GM10266 (cell line): ENCODE results near the gene CTR9.

ENCODE experiments used
- DNase-seq: peaks from one replicate; pipeline ENCODE4 v3.0.0; 2012; ENCODE audit errors: extremely low spot score
- TF ChIP-seq, protein P1 (sequence below): IDR thresholded peaks from 2 replicates; pipeline ENCODE4 v1.5.1; 2012; ENCODE audit warnings: mild to moderate bottlenecking, low read depth; ENCODE audit not compliant: control insufficient read depth, insufficient read depth; ENCODE audit errors: missing control alignments

Gene CTR9

GRCh38 chr11:10716543-10717259 lies 34.3 kb upstream of the CTR9 start:
- DNase-seq: no peak
- TF ChIP-seq, protein P1, sequence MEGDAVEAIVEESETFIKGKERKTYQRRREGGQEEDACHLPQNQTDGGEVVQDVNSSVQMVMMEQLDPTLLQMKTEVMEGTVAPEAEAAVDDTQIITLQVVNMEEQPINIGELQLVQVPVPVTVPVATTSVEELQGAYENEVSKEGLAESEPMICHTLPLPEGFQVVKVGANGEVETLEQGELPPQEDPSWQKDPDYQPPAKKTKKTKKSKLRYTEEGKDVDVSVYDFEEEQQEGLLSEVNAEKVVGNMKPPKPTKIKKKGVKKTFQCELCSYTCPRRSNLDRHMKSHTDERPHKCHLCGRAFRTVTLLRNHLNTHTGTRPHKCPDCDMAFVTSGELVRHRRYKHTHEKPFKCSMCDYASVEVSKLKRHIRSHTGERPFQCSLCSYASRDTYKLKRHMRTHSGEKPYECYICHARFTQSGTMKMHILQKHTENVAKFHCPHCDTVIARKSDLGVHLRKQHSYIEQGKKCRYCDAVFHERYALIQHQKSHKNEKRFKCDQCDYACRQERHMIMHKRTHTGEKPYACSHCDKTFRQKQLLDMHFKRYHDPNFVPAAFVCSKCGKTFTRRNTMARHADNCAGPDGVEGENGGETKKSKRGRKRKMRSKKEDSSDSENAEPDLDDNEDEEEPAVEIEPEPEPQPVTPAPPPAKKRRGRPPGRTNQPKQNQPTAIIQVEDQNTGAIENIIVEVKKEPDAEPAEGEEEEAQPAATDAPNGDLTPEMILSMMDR: no peak

DNA sequence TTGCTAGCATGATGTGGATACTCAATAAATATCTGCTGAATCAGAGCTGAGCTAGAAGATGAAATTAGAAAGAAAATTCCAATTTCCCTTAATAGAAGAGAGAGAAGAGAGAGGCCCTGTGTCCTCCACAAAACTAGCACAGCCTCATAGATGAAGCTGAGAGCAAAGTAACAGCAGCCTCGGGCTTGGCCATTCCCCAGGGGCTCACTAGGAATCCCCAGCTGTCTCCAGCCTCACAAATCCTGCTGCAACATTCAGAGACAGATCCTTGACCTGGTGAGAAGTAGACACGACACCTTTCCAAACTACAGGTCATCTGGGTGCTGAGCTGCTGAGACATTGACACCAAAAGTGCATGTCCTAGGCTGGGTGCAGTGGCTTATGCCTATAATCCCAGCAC lies 31.4 kb upstream of the CTR9 start:
- DNase-seq: no peak
- TF ChIP-seq, protein P1: no peak

- DNase-seq: no peak
- TF ChIP-seq, protein P1: no peak
Observed at GRCh38 chr11:10720881-10721376, 30.1 kb upstream of the CTR9 start.

GRCh38 chr11:10722307-10722706 lies 28.7 kb upstream of the CTR9 start:
- TF ChIP-seq, protein P1: no peak
- no peak for DNase-seq

DNA sequence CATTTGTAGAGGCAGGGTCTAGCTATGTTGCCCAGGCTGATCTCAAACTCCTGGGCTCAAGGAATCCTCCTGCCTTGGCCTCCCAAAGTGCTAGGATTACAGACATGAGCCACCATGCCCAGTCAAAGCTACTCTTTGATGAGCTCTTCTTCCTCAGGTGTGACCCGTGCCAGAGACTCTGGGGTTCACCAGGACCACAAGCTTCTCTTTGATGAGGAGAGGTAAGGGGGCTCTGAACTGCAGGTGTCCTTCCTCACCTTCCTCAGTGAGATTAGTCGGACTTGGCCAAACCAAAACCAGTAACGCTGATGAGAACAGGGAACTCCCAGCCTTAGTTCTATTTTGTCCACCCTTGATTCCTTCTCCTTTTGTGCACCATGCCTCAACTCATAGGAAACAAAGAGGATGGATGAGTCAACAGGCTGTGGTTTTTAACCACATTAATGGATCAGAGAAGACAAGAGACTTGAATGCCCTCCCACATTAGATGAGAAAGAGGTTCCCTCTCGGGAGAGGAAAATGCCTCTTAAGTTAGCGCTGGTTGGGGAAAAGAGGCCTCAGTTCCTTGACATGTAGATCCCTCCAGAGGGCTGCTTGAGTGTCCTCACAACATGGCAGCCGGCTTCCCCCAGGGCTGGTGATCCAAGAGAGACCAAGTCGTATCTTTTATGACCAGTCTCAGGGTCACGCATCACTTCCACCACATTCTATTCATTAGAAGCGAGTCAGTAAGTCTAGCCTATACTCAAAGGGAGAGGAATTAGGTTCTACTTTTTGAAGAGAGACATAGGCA lies 25.7 kb upstream of the CTR9 start:
- no peak for DNase-seq
- TF ChIP-seq, protein P1: no peak

GRCh38 chr11:10725907-10726253 lies 25.2 kb upstream of the CTR9 start:
- no peak for DNase-seq
- TF ChIP-seq, protein P1: no peak
